RCC 7860 (cell line): ENCODE data around the gene ANKRD37.

Experiments used
- DNase-seq: peaks from one replicate; pipeline ENCODE4 v3.0.0-alpha.2; 2015; ENCODE audit warnings: low spot score
- FAIRE-seq: peaks from 2 replicates; lab custom pipeline; 2012; peaks lifted over from hg19 to GRCh38; lab: Jason Lieb, UNC

Gene ANKRD37

DNA sequence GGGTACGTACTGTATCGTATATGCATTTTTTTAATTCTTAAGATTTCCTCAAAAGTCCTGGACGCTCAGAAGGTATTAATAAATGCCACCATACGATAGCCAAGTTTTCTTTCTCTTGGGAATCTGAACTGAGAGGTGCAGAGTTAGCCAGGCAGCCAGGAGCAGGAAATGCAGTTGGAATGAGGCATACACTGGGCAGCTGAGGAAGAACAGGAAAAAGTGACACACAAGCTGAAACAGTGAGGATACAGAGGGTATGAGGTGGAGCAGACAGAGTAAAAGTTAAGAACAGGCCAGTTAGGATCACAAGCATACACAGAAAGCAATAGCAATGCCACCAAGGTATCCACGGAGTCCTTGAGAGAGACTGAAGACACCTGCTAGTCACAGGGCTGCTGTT lies 15.8 kb downstream of the ANKRD37 start:
- DNase-seq = no peak
- no peak for FAIRE-seq

DNA sequence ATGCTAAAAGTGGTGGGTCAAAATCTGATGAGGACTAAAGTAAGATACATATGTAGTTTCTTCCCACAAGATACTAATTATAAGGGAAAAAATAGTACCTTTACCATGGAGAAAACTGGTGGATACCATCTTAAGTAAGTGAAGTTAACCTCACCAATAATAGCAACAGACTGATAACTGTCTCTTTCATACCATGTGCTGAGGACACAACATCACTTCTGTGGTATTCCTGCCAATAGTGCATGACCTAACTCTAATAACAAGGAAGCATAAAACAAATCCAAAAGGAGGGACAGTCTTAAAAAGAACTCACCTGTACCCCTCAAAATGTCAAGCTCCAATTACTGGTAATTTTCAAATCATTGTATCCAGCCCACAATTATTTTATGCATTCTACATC lies 20.3 kb downstream of the ANKRD37 start:
- FAIRE-seq = no peak
- DNase-seq = no peak

DNA sequence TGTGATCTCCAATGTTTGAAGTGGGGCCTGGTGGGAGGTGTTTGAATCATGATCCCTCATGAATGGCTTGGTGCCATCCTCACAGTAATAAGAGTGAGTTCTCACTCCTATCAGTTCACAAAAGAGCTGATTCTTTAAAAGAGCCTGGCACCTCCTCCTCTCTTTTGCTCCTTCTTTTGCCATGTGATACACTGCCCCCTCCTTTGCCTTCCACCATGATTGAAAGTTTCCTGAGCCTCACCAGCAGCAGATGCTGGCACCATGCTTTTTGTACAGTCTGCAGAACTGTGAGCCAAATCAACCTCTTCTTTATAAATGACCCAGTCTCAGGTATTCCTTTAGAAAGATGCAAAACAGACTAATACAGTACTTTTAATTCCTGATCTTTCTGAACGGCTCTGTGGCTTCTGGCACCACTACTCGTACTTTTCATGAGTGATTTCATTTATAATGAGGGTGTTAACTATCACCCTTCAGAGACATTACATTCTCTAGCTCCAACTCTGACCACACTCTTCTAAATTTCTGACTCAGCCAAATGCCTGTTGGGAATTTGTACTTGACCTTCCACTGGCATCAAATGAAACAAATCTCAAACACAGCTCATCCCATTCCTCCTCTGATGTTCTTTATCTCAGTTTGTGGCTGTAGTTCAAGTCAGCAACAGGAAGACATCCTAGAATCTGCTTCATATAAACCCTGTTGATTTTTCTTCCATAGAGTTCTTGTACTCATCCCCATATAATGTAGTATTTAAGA lies 24.9 kb downstream of the ANKRD37 start:
- no peak for FAIRE-seq
- DNase-seq = no peak

DNA sequence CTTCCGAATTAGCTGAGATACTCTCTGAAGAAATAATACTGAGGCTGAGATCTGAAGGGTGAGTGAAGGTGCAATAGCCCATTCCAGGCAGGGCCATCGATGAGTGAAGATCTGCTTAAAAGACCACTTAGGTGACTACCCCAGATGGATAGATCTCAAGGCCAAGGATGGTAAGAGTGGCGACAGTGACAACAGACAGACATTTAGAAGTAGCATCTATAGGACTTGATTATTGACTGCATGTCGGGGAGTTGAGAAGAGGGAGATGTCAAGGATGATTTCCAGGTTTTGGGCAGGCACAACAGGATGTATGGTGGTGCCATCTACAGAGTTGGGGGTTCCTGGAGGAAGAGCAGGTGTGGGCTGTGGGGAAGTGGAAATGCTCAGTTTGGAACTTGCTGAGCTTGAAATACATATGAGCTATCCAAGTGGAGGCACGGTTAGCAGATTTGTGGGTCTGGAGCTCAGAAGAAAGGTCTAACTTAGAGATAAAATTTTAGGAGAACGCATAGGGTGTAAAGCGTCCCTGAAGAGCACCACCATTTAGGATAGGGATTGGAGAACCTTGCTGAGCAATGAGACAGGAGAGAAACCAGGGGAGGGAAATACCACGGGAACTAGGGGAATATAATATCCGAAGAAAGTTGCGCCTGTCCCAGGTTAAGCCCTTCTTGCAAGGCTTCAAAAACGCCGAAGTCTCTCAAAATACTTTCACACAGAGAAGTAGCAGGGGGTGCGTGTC lies 28.4 kb downstream of the ANKRD37 start:
- no peak for FAIRE-seq
- no peak for DNase-seq

DNA sequence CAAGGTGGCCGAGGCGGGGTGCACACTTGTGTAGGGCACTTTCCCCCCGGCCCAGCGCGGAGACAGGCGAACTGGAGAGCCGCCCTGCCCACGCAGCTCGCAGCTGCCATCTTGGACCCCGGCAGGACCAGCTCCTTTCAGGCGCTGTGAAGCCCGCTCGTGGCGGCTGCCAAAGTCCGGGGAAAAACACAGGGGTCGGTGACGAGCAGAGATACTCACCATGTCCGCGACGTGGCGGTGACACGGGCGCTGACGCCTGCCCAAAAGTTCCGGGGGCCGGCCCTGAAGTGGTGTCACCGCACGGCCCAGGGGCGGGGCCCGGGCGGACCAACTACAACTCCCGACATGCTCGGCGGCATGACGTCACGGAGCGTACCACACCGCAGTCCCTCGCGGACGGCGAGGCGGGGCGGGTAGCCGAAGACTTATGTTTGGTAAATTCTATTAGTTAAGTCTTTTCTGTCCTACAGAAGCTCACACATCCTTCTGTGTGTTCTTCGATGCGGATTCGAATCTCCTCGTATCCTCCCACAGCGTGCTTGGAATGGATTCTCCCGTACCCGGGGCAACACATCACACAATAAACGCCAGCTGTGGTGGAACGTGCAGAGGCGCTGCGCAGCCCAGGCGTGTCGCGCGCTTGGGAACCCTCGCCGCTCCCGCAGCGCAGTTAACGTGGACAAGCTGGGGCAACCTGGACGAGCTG lies 29.2 kb downstream of the ANKRD37 start, which contains the start of gene UFSP2:
Gene UFSP2 (minus strand): TSS at position 318 of the 706 bp plus-strand sequence. CDS start 96 bp downstream, at position 222.
- DNase-seq = peak; percentile 49
- no peak for FAIRE-seq

DNA sequence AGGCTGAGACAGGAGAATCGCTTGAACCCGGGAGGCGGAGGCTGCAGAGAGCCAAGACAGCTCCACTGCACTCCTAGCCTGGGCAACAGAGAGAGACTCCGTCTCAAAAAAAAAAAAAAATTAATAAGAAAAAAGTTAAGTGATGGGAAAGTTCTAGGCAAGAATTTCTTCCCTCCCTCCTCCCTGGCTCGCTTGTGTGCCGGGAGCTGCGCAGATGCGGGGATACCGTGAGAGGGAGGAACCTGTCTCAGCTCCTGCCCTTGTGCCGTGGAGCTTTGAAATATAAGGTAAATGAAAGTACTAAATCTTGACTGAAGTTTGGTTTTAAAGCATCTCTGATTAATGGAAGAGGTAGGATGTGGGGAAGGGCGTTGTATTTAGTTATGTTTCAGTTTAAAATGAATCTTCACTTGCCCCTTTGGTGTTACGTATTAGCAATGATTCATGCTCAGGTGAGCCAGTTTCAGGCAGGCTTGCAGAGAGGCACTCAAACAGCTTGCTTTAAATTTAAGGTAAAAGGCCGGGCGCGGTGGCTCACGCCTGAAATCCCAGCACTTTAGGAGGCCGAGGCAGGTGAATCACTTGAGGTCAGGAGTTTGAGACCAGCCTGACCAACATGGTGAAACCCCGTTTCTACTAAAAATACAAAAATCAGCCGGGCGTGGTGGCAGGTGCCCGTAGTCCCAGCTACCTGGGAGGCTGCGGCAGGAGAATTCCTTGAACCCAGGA lies 30.5 kb downstream of the ANKRD37 start:
- FAIRE-seq (no peak), DNase-seq (no peak)

DNA sequence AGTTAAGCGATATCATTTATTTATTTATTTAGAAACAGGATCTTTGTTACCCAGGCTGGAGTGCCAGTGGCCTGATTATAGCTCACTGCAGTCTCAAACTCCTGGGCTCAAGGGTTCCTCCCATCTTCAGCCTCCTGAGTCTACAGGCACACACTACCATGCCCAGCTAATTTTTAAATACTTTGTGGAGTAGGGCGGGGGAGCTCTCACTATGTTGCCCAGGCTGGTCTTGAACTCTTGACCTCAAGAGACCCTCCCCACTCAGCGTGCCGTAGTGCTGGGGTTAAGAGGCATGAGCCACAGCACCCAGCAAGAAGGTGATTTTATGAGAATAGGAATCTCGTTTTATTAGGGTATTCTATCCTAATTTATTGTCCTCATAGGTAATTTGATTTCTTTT lies 33.0 kb downstream of the ANKRD37 start:
- DNase-seq = no peak
- no peak for FAIRE-seq

DNA sequence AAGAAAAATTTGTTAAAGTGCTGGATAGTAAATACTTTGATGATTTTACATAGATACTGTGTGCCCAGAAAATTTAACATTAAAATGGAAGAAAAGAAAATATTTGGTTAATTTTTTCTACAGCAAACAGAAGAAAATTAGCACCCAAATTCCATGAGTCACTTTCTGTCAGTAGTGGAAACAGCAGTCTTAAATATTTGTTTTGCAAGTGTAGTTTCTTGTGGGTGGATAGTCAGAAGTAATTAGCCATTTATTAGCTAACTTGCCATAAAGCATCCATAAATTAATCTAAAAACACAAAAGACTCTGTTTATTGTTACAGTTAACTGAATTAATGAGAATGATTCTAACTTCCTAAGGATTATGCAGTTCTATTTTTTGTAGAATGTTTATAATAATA lies 38.8 kb downstream of the ANKRD37 start:
- DNase-seq = no peak
- FAIRE-seq = no peak

DNA sequence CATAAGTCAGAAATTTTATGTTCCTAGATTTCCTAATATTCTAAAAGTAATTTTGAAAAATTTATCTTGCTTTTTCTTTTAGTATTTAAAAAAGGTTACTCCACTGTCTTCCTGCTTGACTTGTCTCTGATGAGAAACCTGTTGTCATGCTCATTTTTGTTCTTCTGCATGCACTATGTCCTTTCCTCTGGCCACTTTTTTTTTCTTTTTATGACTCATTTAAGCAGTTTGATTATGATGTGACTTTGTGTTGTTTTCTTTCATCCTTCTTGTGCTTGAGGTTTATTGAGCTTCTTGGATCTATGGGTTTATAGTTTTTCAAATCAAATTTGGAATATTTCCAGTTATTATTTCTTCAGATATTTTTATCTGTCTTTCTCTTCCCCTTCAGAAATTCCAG lies 41.2 kb downstream of the ANKRD37 start:
- FAIRE-seq (no peak), DNase-seq (no peak)

DNA sequence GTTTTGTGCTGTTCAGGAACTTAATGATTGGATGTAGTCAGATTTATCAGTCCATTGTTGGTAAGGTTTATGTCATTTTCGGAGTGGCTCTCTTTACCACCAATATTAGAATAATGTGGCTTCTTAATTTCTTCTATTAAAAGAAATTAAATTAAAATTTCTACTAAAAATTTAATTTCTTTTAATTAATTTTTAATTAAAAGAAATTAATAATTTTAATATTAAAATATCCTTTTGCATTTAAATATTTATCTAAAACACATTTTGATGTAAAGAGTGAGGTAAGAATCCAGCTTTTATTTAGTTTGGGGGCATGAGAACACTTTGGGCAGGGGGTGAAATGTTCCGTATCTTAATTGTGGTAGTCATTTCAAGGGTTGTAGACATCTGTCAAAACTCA lies 44.8 kb downstream of the ANKRD37 start:
- DNase-seq = no peak
- no peak for FAIRE-seq

DNA sequence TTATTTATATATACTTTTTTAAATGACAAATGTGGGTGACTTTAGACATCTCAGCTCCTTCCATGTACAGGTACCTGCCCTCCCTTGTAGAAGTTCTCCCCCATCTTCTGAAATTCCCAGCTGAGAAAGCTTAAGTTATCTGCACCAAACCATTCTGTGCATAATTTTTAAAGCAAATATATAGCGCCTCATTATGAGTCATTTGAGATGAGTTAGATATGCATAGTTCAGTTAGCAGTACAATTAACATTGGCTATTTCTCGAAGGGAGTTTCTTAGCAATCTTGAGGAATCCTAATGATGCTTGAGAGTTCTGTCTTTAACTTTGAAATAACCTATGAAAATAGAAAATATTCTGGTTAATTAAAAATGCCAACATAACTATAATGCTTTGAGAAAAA lies 48.6 kb downstream of the ANKRD37 start:
- DNase-seq = no peak
- FAIRE-seq = no peak
